ENCODE measurements around the gene SNCAIP. TPM values are rescaled to one million over a fixed set of nuclear protein-coding genes. Genes with fewer than 3 reads are reported as not detected.

SNCAIP gene
- total RNA-seq, 1 experiment from 2014 or later: 0.21 TPM

- CTCF ChIA-PET: interaction anchor here (0.7 to 3.0 kb wide), 3 partner anchors 29 to 186 kb away, joined by 3 to 12 read pairs (median 3); no protein-coding TSS in a partner anchor
- H3K36me3 Mint-ChIP-seq (ENCODE audit: insufficient read depth, unreplicated experiment): no peaks in the 10 kb centered on the region
- H3K4me1 Mint-ChIP-seq (ENCODE audit: insufficient read depth, unreplicated experiment): no peaks in the 10 kb centered on the region
- H3K9me3 Mint-ChIP-seq (ENCODE audit: unreplicated experiment): no peaks in the 10 kb centered on the region
- DNase-seq (ENCODE audit: unreplicated experiment): no peak
- no TSS peak for BruUV-seq (replicated peaks)
- no peak for TF ChIP-seq CTCF (IDR thresholded peaks at IDR 0.05; ENCODE audit: unreplicated experiment)
- H3K27ac Mint-ChIP-seq (ENCODE audit: low read depth, unreplicated experiment): no peak overlapping the region
- intact Hi-C loops (cut with micrococcal nuclease): no loop called here
- POLR2A ChIA-PET: interaction anchor here (0.7 to 1.0 kb wide), 2 partner anchors 85 to 1486 kb away, joined by 3 read pairs; no protein-coding TSS in a partner anchor
- no peaks in the 10 kb centered on the region for H3K27me3 Mint-ChIP-seq (ENCODE audit: insufficient read depth, unreplicated experiment)
- H3K4me3 Mint-ChIP-seq (ENCODE audit: unreplicated experiment): no peak overlapping the region
Observed at GRCh38 chr5:122385286-122385685, 73.2 kb downstream of the SNCAIP start.

- Mint-ChIP-seq H3K4me3 (ENCODE audit: unreplicated experiment) (no peak overlapping the region), H3K9me3 (ENCODE audit: unreplicated experiment) (no peaks in the 10 kb centered on the region), H3K27me3 (ENCODE audit: insufficient read depth, unreplicated experiment) (no peaks in the 10 kb centered on the region), H3K4me1 (ENCODE audit: insufficient read depth, unreplicated experiment) (no peaks in the 10 kb centered on the region), H3K36me3 (ENCODE audit: insufficient read depth, unreplicated experiment) (no peaks in the 10 kb centered on the region), H3K27ac (ENCODE audit: low read depth, unreplicated experiment) (no peak overlapping the region)
- intact Hi-C loops (cut with micrococcal nuclease): no loop called here
- ChIA-PET CTCF (interaction anchor here (0.8 to 3.0 kb wide), 4 partner anchors 14 to 65 kb away, joined by 3 to 12 read pairs (median 5); no protein-coding TSS in a partner anchor), POLR2A (interaction anchor here (0.7 to 1.0 kb wide), 3 partner anchors 86 to 1487 kb away, joined by 3 read pairs; no protein-coding TSS in a partner anchor)
- no peak for TF ChIP-seq CTCF (IDR thresholded peaks at IDR 0.05; ENCODE audit: unreplicated experiment)
- no TSS peak for BruUV-seq (replicated peaks)
- peak; percentile 39 for DNase-seq (ENCODE audit: unreplicated experiment)
Observed at GRCh38 chr5:122385808-122386207, 73.8 kb downstream of the SNCAIP start.

- TF ChIP-seq CTCF (IDR thresholded peaks at IDR 0.05; ENCODE audit: unreplicated experiment): no peak
- H3K36me3 Mint-ChIP-seq (ENCODE audit: insufficient read depth, unreplicated experiment): no peaks in the 10 kb centered on the region
- H3K4me3 Mint-ChIP-seq (ENCODE audit: unreplicated experiment): no peak overlapping the region
- DNase-seq (ENCODE audit: unreplicated experiment): no peak
- H3K4me1 Mint-ChIP-seq (ENCODE audit: insufficient read depth, unreplicated experiment): peaks cover 6% of the 10 kb centered on the region
- H3K27me3 Mint-ChIP-seq (ENCODE audit: insufficient read depth, unreplicated experiment): no peaks in the 10 kb centered on the region
- no peak overlapping the region for H3K27ac Mint-ChIP-seq (ENCODE audit: low read depth, unreplicated experiment)
- intact Hi-C loops (cut with micrococcal nuclease): no loop called here
- ChIA-PET POLR2A (interaction anchor here (0.6 kb wide), 1 partner anchor 582 kb away, joined by 3 read pairs; no protein-coding TSS in a partner anchor), CTCF (no interaction called here)
- BruUV-seq (replicated peaks): no TSS peak
- no peaks in the 10 kb centered on the region for H3K9me3 Mint-ChIP-seq (ENCODE audit: unreplicated experiment)
Observed at GRCh38 chr5:122390154-122390553, 78.1 kb downstream of the SNCAIP start.

GRCh38 chr5:122390694-122391093 is 78.7 kb downstream of the SNCAIP start:
- Mint-ChIP-seq H3K36me3 (ENCODE audit: insufficient read depth, unreplicated experiment) (no peaks in the 10 kb centered on the region), H3K9me3 (ENCODE audit: unreplicated experiment) (no peaks in the 10 kb centered on the region), H3K27me3 (ENCODE audit: insufficient read depth, unreplicated experiment) (no peaks in the 10 kb centered on the region), H3K27ac (ENCODE audit: low read depth, unreplicated experiment) (no peak overlapping the region), H3K4me1 (ENCODE audit: insufficient read depth, unreplicated experiment) (peaks cover 6% of the 10 kb centered on the region), H3K4me3 (ENCODE audit: unreplicated experiment) (no peak overlapping the region)
- POLR2A ChIA-PET: no interaction called here
- TF ChIP-seq CTCF (IDR thresholded peaks at IDR 0.05; ENCODE audit: unreplicated experiment): no peak
- CTCF ChIA-PET: no interaction called here
- no TSS peak for BruUV-seq (replicated peaks)
- intact Hi-C loops (cut with micrococcal nuclease): no loop called here
- DNase-seq (ENCODE audit: unreplicated experiment): no peak
